GM10248 (cell line): ENCODE measurements around the gene CAPN15.

Experiments used
- CTCF ChIA-PET: fragments of 300-600 bp; sonication (Branson Sonifier 250); formaldehyde crosslinking; extraction: SDS; loops from one replicate; lab custom pipeline; 2021; ENCODE audit warnings: antibody characterized with exemption; lab: Yijun Ruan, JAX
- POLR2A ChIA-PET: fragments of 350-650 bp; sonication (Branson Sonifier 250); formaldehyde crosslinking; extraction: SDS; loops from one replicate; lab custom pipeline; 2020; ENCODE audit warnings: antibody characterized with exemption; lab: Yijun Ruan, JAX
- DNase-seq: peaks from one replicate; pipeline ENCODE4 v3.0.0; 2012; ENCODE audit errors: extremely low spot score
- CTCF ChIP-seq: IDR thresholded peaks from 2 replicates; pipeline ENCODE4 v1.5.1; 2012; ENCODE audit warnings: mild to moderate bottlenecking, low read depth; ENCODE audit errors: extremely low read depth, missing control alignments, control extremely low read depth

CAPN15 gene

GRCh38 chr16:557463-558297 is 30.2 kb downstream of the CAPN15 start:
- POLR2A ChIA-PET, result no interaction called here
- no peak for TF ChIP-seq CTCF
- CTCF ChIA-PET, result no interaction called here
- DNase-seq, result no peak

GRCh38 chr16:558298-559020 is 30.9 kb downstream of the CAPN15 start:
- no peak for DNase-seq
- TF ChIP-seq CTCF, result no peak
- POLR2A ChIA-PET, result no interaction called here
- CTCF ChIA-PET, result no interaction called here

GRCh38 chr16:559021-559380 is 31.5 kb downstream of the CAPN15 start:
- ChIA-PET POLR2A (no interaction called here), CTCF (no interaction called here)
- DNase-seq, result no peak
- TF ChIP-seq CTCF, result no peak

- POLR2A ChIA-PET, result no interaction called here
- no peak for TF ChIP-seq CTCF
- CTCF ChIA-PET, result no interaction called here
- DNase-seq, result no peak
Observed at GRCh38 chr16:559411-560203, 32.1 kb downstream of the CAPN15 start.

GRCh38 chr16:560204-560700 is 32.7 kb downstream of the CAPN15 start, which contains the start of gene PRR35:
PRR35 (plus strand) TSS chr16:560394; CDS start chr16:563295, 2,901 bp downstream.
- no peak for DNase-seq
- POLR2A ChIA-PET, result no interaction called here
- CTCF ChIA-PET, result no interaction called here
- no peak for TF ChIP-seq CTCF

- no peak for DNase-seq
- ChIA-PET CTCF (no interaction called here), POLR2A (no interaction called here)
- no peak for TF ChIP-seq CTCF
Observed at GRCh38 chr16:560701-561412, 33.3 kb downstream of the CAPN15 start.
